IMR-90 (cell line): ENCODE results near the gene CPT1A.

Experiments
- CEBPB ChIP-seq: IDR thresholded peaks from 2 replicates; pipeline ENCODE4 v1.6.1; 2012; ENCODE audit warnings: low read depth, low read length, improper control_type of control experiment
- CTCF ChIP-seq: conservative IDR thresholded peaks from 2 replicates; pipeline ENCODE4 v1.5.1; 2012; ENCODE audit warnings: mild to moderate bottlenecking, low read depth, low read length, improper control_type of control experiment
- ELK1 ChIP-seq: fragments of 150-350 bp; IDR thresholded peaks from 2 replicates; pipeline ENCODE4 v1.6.1; 2016; ENCODE audit warnings: low read depth, mild to moderate bottlenecking, low read length, moderate library complexity, borderline replicate concordance
- MXI1 ChIP-seq: IDR thresholded peaks from 2 replicates; pipeline ENCODE4 v1.6.1; 2012; ENCODE audit warnings: low read depth, mild to moderate bottlenecking, low read length, moderate library complexity, borderline replicate concordance
- POLR2A ChIP-seq: IDR thresholded peaks from 2 replicates; pipeline ENCODE4 v1.6.1; 2012; ENCODE audit warnings: mild to moderate bottlenecking, low read depth, low read length
- RCOR1 ChIP-seq: IDR thresholded peaks from 2 replicates; pipeline ENCODE4 v1.6.1; 2012; ENCODE audit warnings: mild to moderate bottlenecking, low read length, improper control_type of control experiment; ENCODE audit not compliant: insufficient replicate concordance
- RFX5 ChIP-seq: IDR thresholded peaks from 2 replicates; pipeline ENCODE4 v1.8.0; 2012; ENCODE audit warnings: low read depth, mild to moderate bottlenecking, low read length, moderate library complexity
- USF2 ChIP-seq: fragments of 150-350 bp; IDR thresholded peaks from 2 replicates; pipeline ENCODE4 v1.6.1; 2017; ENCODE audit warnings: mild to moderate bottlenecking, antibody characterized with exemption, low read length, low read depth

GRCh38 chr11:68804786-68805185 lies 36.9 kb downstream of the CPT1A start:
- TF ChIP-seq CTCF = no peak
- no peak for TF ChIP-seq CEBPB
- no peak for TF ChIP-seq POLR2A
- no peak for TF ChIP-seq MXI1
- TF ChIP-seq RCOR1 = no peak
- no peak for TF ChIP-seq ELK1
- no peak for TF ChIP-seq RFX5
- no peak for TF ChIP-seq USF2
